H1 (cell line): ENCODE data around the gene LONP2. TPM values are rescaled to one million over a fixed set of nuclear protein-coding genes. Genes with fewer than 3 reads are reported as not detected.

Source experiments
- CTCF ChIA-PET: fragments of 300-600 bp; sonication (Branson Sonifier 250); formaldehyde crosslinking; loops from one replicate; lab custom pipeline; 2021; ENCODE audit not compliant: partially characterized antibody; lab: Charles Lee
- POLR2A ChIA-PET: fragments of 300-600 bp; sonication (Branson Sonifier 250); formaldehyde crosslinking; loops from one replicate; lab custom pipeline; 2021; ENCODE audit warnings: inconsistent platforms; ENCODE audit not compliant: partially characterized antibody; lab: Charles Lee
- DNase-seq, 2 experiments: peaks; one replicate each; pipeline versions ENCODE4 v3.0.0 to v3.0.0-alpha.2; 2010 to 2022; ENCODE audit warnings: low spot score in 2 of 2, low read depth in 1 of 2, mixed read lengths in 1 of 2
- FAIRE-seq: peaks from 2 replicates; lab custom pipeline; 2011; peaks lifted over from hg19 to GRCh38; lab: Jason Lieb, UNC
- H2AFZ ChIP-seq: 2 replicates; pipeline ENCODE4 v1.8.1; 2012; ENCODE audit warnings: low read length, inconsistent platforms
- H2AK5ac ChIP-seq: 2 replicates; pipeline ENCODE4 v1.6.1; 2013; ENCODE audit warnings: low read depth, low read length
- H2BK120ac ChIP-seq: replicated peaks from 2 replicates; pipeline ENCODE3; 2013; ENCODE audit warnings: low read depth, low read length, inconsistent platforms
- H2BK12ac ChIP-seq: 2 replicates; pipeline ENCODE4 v1.6.1; 2013; ENCODE audit warnings: low read depth, low read length
- H2BK15ac ChIP-seq: 2 replicates; pipeline ENCODE4 v1.6.1; 2013; ENCODE audit warnings: low read length
- H2BK20ac ChIP-seq: 2 replicates; pipeline ENCODE4 v1.6.1; 2013; ENCODE audit warnings: low read length
- H2BK5ac ChIP-seq: 2 replicates; pipeline ENCODE4 v1.6.1; 2013; ENCODE audit warnings: low read depth, low read length
- H3K14ac ChIP-seq: 2 replicates; pipeline ENCODE4 v1.6.1; 2013; ENCODE audit warnings: inconsistent platforms; ENCODE audit not compliant: insufficient read length
- H3K18ac ChIP-seq: 2 replicates; pipeline ENCODE4 v1.6.1; 2013; ENCODE audit warnings: low read length; ENCODE audit errors: extremely low read depth
- H3K23ac ChIP-seq: 2 replicates; pipeline ENCODE4 v1.6.1; 2013; ENCODE audit warnings: inconsistent platforms; ENCODE audit not compliant: insufficient read length
- H3K23me2 ChIP-seq: 2 replicates; pipeline ENCODE4 v1.6.1; 2013; ENCODE audit warnings: low read depth, low read length
- H3K27ac ChIP-seq: 2 replicates; pipeline ENCODE4 v1.6.1; 2011; ENCODE audit warnings: low read depth, low read length, inconsistent platforms
- H3K27me3 ChIP-seq, 4 experiments: replicated peaks in 1 of 4; 1 replicate in 1 of 4; 2 replicates in 3 of 4; pipeline versions ENCODE4 v1.6.1 to v1.8.1; 2011 to 2013; ENCODE audit warnings: low read length in 3 of 4, mild to moderate bottlenecking in 3 of 4, inconsistent platforms in 2 of 4, mixed read lengths in 2 of 4, moderate library complexity in 1 of 4; ENCODE audit not compliant: control insufficient read depth in 3 of 4, insufficient read depth in 3 of 4; ENCODE audit errors: extremely low read depth in 1 of 4
- H3K36me3 ChIP-seq, 4 experiments: 2 replicates each; pipeline versions ENCODE4 v1.6.1 to v1.8.1; 2011 to 2013; ENCODE audit warnings: mild to moderate bottlenecking in 4 of 4, low read length in 3 of 4, moderate library complexity in 2 of 4, control low read depth in 1 of 4, inconsistent platforms in 1 of 4; ENCODE audit not compliant: insufficient read depth in 4 of 4, control insufficient read depth in 2 of 4
- H3K4ac ChIP-seq: replicated peaks from 2 replicates; pipeline ENCODE3; 2013; ENCODE audit warnings: low read length, low read depth, mixed read lengths, inconsistent platforms; ENCODE audit not compliant: insufficient read length
- H3K4me1 ChIP-seq, 4 experiments: replicated peaks in 1 of 4; 1 replicate in 1 of 4; 2 replicates in 3 of 4; pipeline versions ENCODE4 v1.6.1 to v1.8.1; 2011 to 2013; ENCODE audit warnings: low read length in 3 of 4, inconsistent platforms in 2 of 4, mixed read lengths in 1 of 4; ENCODE audit not compliant: insufficient read depth in 4 of 4, control insufficient read depth in 3 of 4
- H3K4me2 ChIP-seq, 2 experiments: 2 replicates each; pipeline versions ENCODE4 v1.6.1 to v1.8.1; 2011 to 2013; ENCODE audit warnings: low read depth in 2 of 2, low read length in 2 of 2, control low read depth in 1 of 2, inconsistent platforms in 1 of 2, mild to moderate bottlenecking in 1 of 2; ENCODE audit not compliant: insufficient read depth in 1 of 2
- H3K4me3 ChIP-seq, 4 experiments: fragments of 200-600, 300-600 bp in 1 of 4; sonication (generic), shearing (Covaris generic), sonication (Bioruptor Twin) in 1 of 4; 2 replicates each; pipeline versions ENCODE4 v1.5.1 to v1.8.1; 2011 to 2016; ENCODE audit warnings: low read length in 4 of 4, low read depth in 3 of 4, control low read depth in 2 of 4, inconsistent platforms in 2 of 4, mild to moderate bottlenecking in 2 of 4, mixed read lengths in 1 of 4, moderate library complexity in 1 of 4; ENCODE audit not compliant: insufficient read depth in 2 of 4; ENCODE audit errors: extremely low read depth in 1 of 4
- H3K56ac ChIP-seq: replicated peaks from 2 replicates; pipeline ENCODE3; 2013; ENCODE audit warnings: low read depth, mild to moderate bottlenecking, mixed read lengths, low read length, inconsistent platforms; ENCODE audit not compliant: insufficient read length
- H3K79me1 ChIP-seq: 2 replicates; pipeline ENCODE4 v1.6.1; 2013; ENCODE audit warnings: low read depth, low read length, control low read depth
- H3K79me2 ChIP-seq, 2 experiments: 2 replicates each; pipeline versions ENCODE4 v1.6.1 to v1.8.1; 2012 to 2013; ENCODE audit warnings: low read length in 2 of 2, mild to moderate bottlenecking in 2 of 2, inconsistent platforms in 1 of 2; ENCODE audit not compliant: insufficient read depth in 2 of 2, control insufficient read depth in 1 of 2
- H3K9ac ChIP-seq, 4 experiments: replicated peaks in 1 of 4; 1 replicate in 1 of 4; 2 replicates in 3 of 4; pipeline versions ENCODE4 v1.6.1 to v1.8.1; 2011 to 2013; ENCODE audit warnings: low read depth in 3 of 4, low read length in 3 of 4, control low read depth in 2 of 4, mild to moderate bottlenecking in 2 of 4, moderate library complexity in 2 of 4, inconsistent platforms in 1 of 4; ENCODE audit errors: extremely low read depth in 1 of 4
- H3K9me3 ChIP-seq, 2 experiments: 2 replicates each; pipeline versions ENCODE4 v1.6.1 to v1.8.1; 2012 to 2013; ENCODE audit warnings: mild to moderate bottlenecking in 2 of 2, moderate library complexity in 2 of 2, control low read depth in 1 of 2, inconsistent platforms in 1 of 2, low read depth in 1 of 2, low read length in 1 of 2, mixed read lengths in 1 of 2; ENCODE audit not compliant: insufficient read depth in 2 of 2
- H4K20me1 ChIP-seq, 2 experiments: replicated peaks in 1 of 2; 2 replicates each; pipeline versions ENCODE3 to v1.8.1; 2011 to 2013; ENCODE audit warnings: inconsistent platforms in 2 of 2, low read length in 2 of 2, mild to moderate bottlenecking in 1 of 2; ENCODE audit not compliant: insufficient read depth in 2 of 2, control insufficient read depth in 1 of 2
- H4K5ac ChIP-seq: 2 replicates; pipeline ENCODE4 v1.6.1; 2013; ENCODE audit warnings: low read length, low read depth, mixed read lengths, inconsistent platforms; ENCODE audit not compliant: insufficient read length
- H4K8ac ChIP-seq: 2 replicates; pipeline ENCODE4 v1.8.0; 2013; ENCODE audit warnings: mild to moderate bottlenecking, moderate library complexity, low read length, inconsistent platforms; ENCODE audit not compliant: insufficient read depth; ENCODE audit errors: extremely low read depth
- H4K91ac ChIP-seq: replicated peaks from 2 replicates; pipeline ENCODE3; 2013; ENCODE audit warnings: low read length, mixed read lengths, inconsistent platforms; ENCODE audit not compliant: insufficient read length
- SRF ChIP-seq: IDR thresholded peaks from 2 replicates; pipeline ENCODE4 v1.6.1; 2011; ENCODE audit warnings: mild to moderate bottlenecking, low read depth, low read length, moderate library complexity
- TAF7 ChIP-seq: optimal IDR thresholded peaks from 2 replicates; pipeline ENCODE3; 2011; ENCODE audit warnings: low read depth, mild to moderate bottlenecking, inconsistent platforms, low read length, moderate library complexity, borderline replicate concordance
- WGBS, 2 experiments: shearing (Covaris generic) in 1 of 2; methylation state at CpG; one replicate each; pipeline versions ENCODE4 v1.1.6 to v1.1.7; 2013 to 2015; ENCODE audit warnings: low lambda C conversion rate in 2 of 2, mixed read lengths in 2 of 2, inconsistent platforms in 1 of 2, low coverage in 1 of 2, missing lambda C conversion rate in 1 of 2; ENCODE audit not compliant: insufficient replicate concordance in 2 of 2, insufficient coverage in 1 of 2, insufficient read length in 1 of 2; ENCODE audit errors: extremely low coverage in 1 of 2, missing lambda C conversion rate in 1 of 2; 5-methylcytosine and 5-hydroxymethylcytosine counted together
- polyA plus RNA-seq, 7 experiments: library from polyadenylated mRNA; depleted of rRNA in 3 of 7; stranded (reverse) in 5 of 7; unstranded in 2 of 7; fragments of >200 nt in 5 of 7; fragments of 200-250 nt in 2 of 7; gene quantifications; 1 replicate in 5 of 7; 2 replicates in 1 of 7; 4 replicates in 1 of 7; pipeline versions ENCODE4 v1.2.1 to v1.2.3, GENCODE V29; 2011 to 2013; ENCODE audit warnings: missing spikeins in 2 of 7, mixed read lengths in 2 of 7
- total RNA-seq: library from RNA; stranded (reverse); fragmentation: NEBNext Ultra II Directional; extraction: Animal tissue kit (Norgen Biotek cat#: 25700); gene quantifications from 2 replicates; pipeline ENCODE4 v1.2.1, GENCODE V29; 2021

Gene LONP2
- total and polyA plus RNA-seq, 2 of the 8 experiments (the other 6 are each of a cell fraction or from before 2014, with no cell fraction given): 8.1 to 23.1 TPM

GRCh38 chr16:48405907-48406306 lies 161.8 kb downstream of the LONP2 start:
- FAIRE-seq: no peak
- H2BK12ac ChIP-seq: no peak overlapping the region

More at GRCh38 chr16:48405907-48406306, 161.8 kb downstream of the LONP2 start:
- no peak overlapping the region for H3K18ac ChIP-seq
- peak overlapping the region; percentile 34; the same call in 1 of the 2 replicates for H2AFZ ChIP-seq
- 85% methylated on average over 4 of the region's 4 CpGs; no CpG with 5 or more reads in 1 of the 2 experiments for WGBS, 2 experiments
- no peak overlapping the region for H3K4ac ChIP-seq
- H3K27me3 ChIP-seq: no peaks in the 10 kb centered on the region
- H3K27ac ChIP-seq: no peak overlapping the region
- H2BK5ac ChIP-seq: no peak overlapping the region
- no peak overlapping the region for H2BK20ac ChIP-seq
- ChIA-PET CTCF (no interaction called here), POLR2A (interaction anchor here (7.2 kb wide), 1 partner anchor 21 kb away, joined by 29 read pairs; the partner anchor contains the start of gene SIAH1)
- H4K8ac ChIP-seq: no peak overlapping the region
- no peaks in the 10 kb centered on the region for H3K79me2 ChIP-seq
- no peak overlapping the region for H3K14ac ChIP-seq
- no peak for DNase-seq
- H3K23me2 ChIP-seq: no peaks in the 10 kb centered on the region
- H4K91ac ChIP-seq: no peak overlapping the region
- H3K79me1 ChIP-seq: no peaks in the 10 kb centered on the region
- no peak overlapping the region for H3K4me3 ChIP-seq
- H3K9me3 ChIP-seq: no peaks in the 10 kb centered on the region
- H3K23ac ChIP-seq: no peak overlapping the region
- H2AK5ac ChIP-seq: no peak overlapping the region
- H3K4me2 ChIP-seq: no peak overlapping the region
- H3K4me1 ChIP-seq: peaks cover 0 to 5% (median 3%) of the 10 kb centered on the region in 4 experiments; a peak in 3 of 7 replicates
- H2BK15ac ChIP-seq: no peak overlapping the region
- no peaks in the 10 kb centered on the region for H4K20me1 ChIP-seq
- no peak overlapping the region for H3K56ac ChIP-seq
- no peak overlapping the region for H3K9ac ChIP-seq
- TF ChIP-seq TAF7 (no peak), SRF (no peak)
- TF ChIP-seq, all 59 proteins: peak for 0
- no peak overlapping the region for H4K5ac ChIP-seq
- H3K36me3 ChIP-seq: no peaks in the 10 kb centered on the region
- H2BK120ac ChIP-seq: no peak overlapping the region

Other genes starting within 250 kb of the LONP2 start
- not detected in 2 replicates for gene ABCC12, start 88.3 kb upstream of the LONP2 start, total RNA-seq
- 0.02 and 0.05 TPM in 2 replicates for gene ABCC12, start 88.3 kb upstream of the LONP2 start, polyA plus RNA-seq (2011; rRNA removed)
- gene ABCC11, start 3.2 kb downstream of the LONP2 start, total RNA-seq: not detected in 2 replicates
- 0.06 TPM in 2 replicates for gene ABCC11, start 3.2 kb downstream of the LONP2 start, polyA plus RNA-seq (2011; rRNA removed)
- 33.3 and 33.9 TPM in 2 replicates for gene SIAH1, start 141.1 kb downstream of the LONP2 start, total RNA-seq
- 19.5 and 21.3 TPM in 2 replicates for gene SIAH1, start 141.1 kb downstream of the LONP2 start, polyA plus RNA-seq (2011; rRNA removed)